ENCODE results near the gene CSMD2.

CSMD2 gene

GRCh38 chr1:33468531-33468930, 696.5 kb downstream of the CSMD2 start:
- no peak for DNase-seq

- DNase-seq = no peak
These were observed 697.0 kb downstream of the CSMD2 start for GRCh38 chr1:33468011-33468410.

- no peak for DNase-seq
These were observed 698.9 kb downstream of the CSMD2 start for GRCh38 chr1:33466159-33466558.

GRCh38 chr1:33465316-33465715, 699.7 kb downstream of the CSMD2 start:
- no peak for DNase-seq

- DNase-seq = no peak
These were observed 700.5 kb downstream of the CSMD2 start for GRCh38 chr1:33464552-33464951.
